ENCODE data around the gene RHBDF1. TPM values are rescaled to one million over a fixed set of nuclear protein-coding genes. Genes with fewer than 3 reads are reported as not detected.

Gene RHBDF1
- total RNA-seq, 1 donor from 2014 or later, result 14.5 TPM

GRCh38 chr16:92431-93339 is 20.3 kb upstream of the RHBDF1 start:
- DNase-seq (ENCODE audit: low read depth in 2 of 2), result no peak

- DNase-seq (ENCODE audit: low read depth in 2 of 2), result no peak
Measured at GRCh38 chr16:91484-91883, 19.1 kb upstream of the RHBDF1 start.

- no peak for DNase-seq (ENCODE audit: low read depth in 2 of 2)
Measured at GRCh38 chr16:89391-90302, 17.2 kb upstream of the RHBDF1 start.

GRCh38 chr16:88613-89012 is 16.2 kb upstream of the RHBDF1 start:
- DNase-seq (ENCODE audit: low read depth in 2 of 2), result no peak

GRCh38 chr16:86483-86952 is 14.1 kb upstream of the RHBDF1 start:
- no peak for DNase-seq (ENCODE audit: low read depth in 2 of 2)

- no peak for DNase-seq (ENCODE audit: low read depth in 2 of 2)
Measured at GRCh38 chr16:85865-86264, 13.4 kb upstream of the RHBDF1 start.

GRCh38 chr16:85407-85782 is 13.0 kb upstream of the RHBDF1 start:
- no peak for DNase-seq (ENCODE audit: low read depth in 2 of 2)

- DNase-seq (ENCODE audit: low read depth in 2 of 2), result peak; percentile 90 to 98
Measured at GRCh38 chr16:84718-85406, 12.4 kb upstream of the RHBDF1 start.

GRCh38 chr16:83781-84615 is 11.6 kb upstream of the RHBDF1 start:
- DNase-seq (ENCODE audit: low read depth in 2 of 2), result peak in 1 of 2 donors; percentile 64

- no peak for DNase-seq (ENCODE audit: low read depth in 2 of 2)
Measured at GRCh38 chr16:83060-83603, 10.7 kb upstream of the RHBDF1 start.

- peak; percentile 65 to 77 for DNase-seq (ENCODE audit: low read depth in 2 of 2)
Measured at GRCh38 chr16:79151-80054, 7.0 kb upstream of the RHBDF1 start.

- peak in 1 of 2 donors; percentile 53 for DNase-seq (ENCODE audit: low read depth in 2 of 2)
Measured at GRCh38 chr16:78444-79150, 6.2 kb upstream of the RHBDF1 start.

- peak in 1 of 2 donors; percentile 86 for DNase-seq (ENCODE audit: low read depth in 2 of 2)
Measured at GRCh38 chr16:77807-78443, 5.5 kb upstream of the RHBDF1 start, which contains the start of gene MPG. TSS of gene MPG (plus strand) at chr16:78225. CDS start at chr16:78310, 85 bp downstream.

- peak in 1 of 2 donors; percentile 67 for DNase-seq (ENCODE audit: low read depth in 2 of 2)
Measured at GRCh38 chr16:77273-77806, 4.9 kb upstream of the RHBDF1 start.

GRCh38 chr16:76535-77272 is 4.3 kb upstream of the RHBDF1 start:
- DNase-seq (ENCODE audit: low read depth in 2 of 2), result peak; percentile 58 to 90

GRCh38 chr16:75580-76501 is 3.4 kb upstream of the RHBDF1 start:
- DNase-seq (ENCODE audit: low read depth in 2 of 2), result peak in 1 of 2 donors; percentile 68

All from dermis microvascular lymphatic vessel endothelial cell (primary cell).